Endothelial cell of umbilical vein (primary cell): ENCODE measurements around the gene FZD10. TPM values are rescaled to one million over a fixed set of nuclear protein-coding genes. Genes with fewer than 3 reads are reported as not detected.

Experiments used
- BruUV-seq: library from RNA; stranded (reverse); fragments of 400-500 nt; replicated peaks from 2 replicates; lab custom pipeline; 2021; lab: Mats Ljungman, UMichigan
- CTCF ChIA-PET: fragments of 300-600, 350-600 bp; sonication (Branson Sonifier 250); formaldehyde crosslinking; loops from one replicate; lab custom pipeline; 2021; ENCODE audit warnings: antibody characterized with exemption, inconsistent platforms; lab: Charles Lee
- POLR2A ChIA-PET: fragments of 300-600, 350-600 bp; sonication (Branson Sonifier 250); formaldehyde crosslinking; loops from one replicate; lab custom pipeline; 2021; ENCODE audit warnings: antibody characterized with exemption, inconsistent platforms; lab: Charles Lee
- DNase-seq: peaks from one replicate; pipeline ENCODE4 v3.0.0-alpha.2; 2011; ENCODE audit warnings: low read depth, low spot score
- FAIRE-seq: peaks from 2 replicates; lab custom pipeline; 2011; peaks lifted over from hg19 to GRCh38; lab: Jason Lieb, UNC
- H2AFZ ChIP-seq: 2 replicates; pipeline ENCODE4 v1.6.0; 2012; ENCODE audit warnings: low read depth, low read length, control low read depth, inconsistent platforms
- H3K27ac ChIP-seq: 2 replicates; pipeline ENCODE4 v1.5.1; 2011; ENCODE audit warnings: low read depth, mild to moderate bottlenecking, control low read depth, low read length, moderate library complexity; ENCODE audit not compliant: insufficient read depth
- H3K27me3 ChIP-seq, 2 experiments: 2 replicates each; pipeline versions ENCODE4 v1.6.0 to v1.6.1; 2011; ENCODE audit warnings: low read length in 2 of 2, mixed read lengths in 1 of 2; ENCODE audit not compliant: control insufficient read depth in 2 of 2, insufficient read depth in 2 of 2
- H3K36me3 ChIP-seq, 2 experiments: 2 replicates in 1 of 2; 3 replicates in 1 of 2; pipeline ENCODE4 v1.5.1; 2011; ENCODE audit warnings: low read length in 2 of 2, mild to moderate bottlenecking in 1 of 2, moderate library complexity in 1 of 2; ENCODE audit not compliant: control insufficient read depth in 2 of 2, insufficient read depth in 2 of 2; ENCODE audit errors: extremely low read depth in 1 of 2
- H3K4me1 ChIP-seq: 3 replicates; pipeline ENCODE4 v1.5.1; 2011; ENCODE audit warnings: mild to moderate bottlenecking, low read length; ENCODE audit not compliant: control insufficient read depth, insufficient read depth; ENCODE audit errors: extremely low read depth
- H3K4me2 ChIP-seq: 2 replicates; pipeline ENCODE4 v1.6.1; 2011; ENCODE audit warnings: low read length, control low read depth, mixed read lengths; ENCODE audit not compliant: insufficient read depth
- H3K4me3 ChIP-seq, 3 experiments: fragments of 200-600 bp in 1 of 3; sonication (generic), shearing (Covaris generic) in 1 of 3; replicated peaks in 1 of 3; 2 replicates each; pipeline ENCODE4 v1.5.1; 2011 to 2016; ENCODE audit warnings: control low read depth in 3 of 3, low read length in 3 of 3, mild to moderate bottlenecking in 2 of 3, inconsistent platforms in 1 of 3, low read depth in 1 of 3, moderate library complexity in 1 of 3; ENCODE audit not compliant: insufficient read depth in 1 of 3
- H3K79me2 ChIP-seq: 2 replicates; pipeline ENCODE4 v1.6.0; 2012; ENCODE audit warnings: low read length, inconsistent platforms; ENCODE audit not compliant: control insufficient read depth, insufficient read depth
- H3K9ac ChIP-seq: replicated peaks from 2 replicates; pipeline ENCODE3; 2011; ENCODE audit warnings: low read length, control low read depth; ENCODE audit not compliant: insufficient read depth; ENCODE audit errors: extremely low read depth
- H3K9me1 ChIP-seq: replicated peaks from 3 replicates; pipeline ENCODE4 v1.6.0; 2011; ENCODE audit warnings: mild to moderate bottlenecking, low read length; ENCODE audit not compliant: control insufficient read depth, insufficient read depth; ENCODE audit errors: extremely low read depth
- H3K9me3 ChIP-seq: replicated peaks from 2 replicates; pipeline ENCODE4 v1.5.1; 2012; ENCODE audit warnings: low read length, inconsistent platforms; ENCODE audit not compliant: control insufficient read depth, insufficient read depth
- H4K20me1 ChIP-seq: replicated peaks from 2 replicates; pipeline ENCODE3; 2011; ENCODE audit warnings: mild to moderate bottlenecking, low read length; ENCODE audit not compliant: control insufficient read depth, insufficient read depth; ENCODE audit errors: extremely low read depth
- EZH2 ChIP-seq: IDR thresholded peaks from 2 replicates; pipeline ENCODE4 v1.6.1; 2012; ENCODE audit warnings: borderline replicate concordance, low read depth, mild to moderate bottlenecking, moderate library complexity, low read length, inconsistent platforms; ENCODE audit not compliant: severe bottlenecking
- FOS ChIP-seq: IDR thresholded peaks from 2 replicates; pipeline ENCODE4 v1.6.1; 2011; ENCODE audit warnings: mild to moderate bottlenecking, low read length, moderate library complexity, borderline replicate concordance; ENCODE audit not compliant: insufficient read depth
- GATA2 ChIP-seq: IDR thresholded peaks from 2 replicates; pipeline ENCODE4 v1.7.0; 2011; ENCODE audit warnings: low read depth, mild to moderate bottlenecking, moderate library complexity, mixed read lengths, low read length; ENCODE audit not compliant: insufficient read length, insufficient read depth
- JUN ChIP-seq: IDR thresholded peaks from 2 replicates; pipeline ENCODE4 v1.6.1; 2011; ENCODE audit warnings: borderline replicate concordance, low read depth; ENCODE audit not compliant: insufficient read length, insufficient read depth
- MAX ChIP-seq: IDR thresholded peaks from 2 replicates; pipeline ENCODE4 v1.6.1; 2011; ENCODE audit not compliant: insufficient read depth, insufficient read length
- MYC ChIP-seq: IDR thresholded peaks from one replicate; pipeline ENCODE4 v1.6.1; 2011; ENCODE audit warnings: mild to moderate bottlenecking, low read depth, low read length
- POLR2A ChIP-seq: IDR thresholded peaks from 2 replicates; pipeline ENCODE4 v1.6.1; 2012; ENCODE audit warnings: low read depth, mild to moderate bottlenecking, control low read depth, low read length
- POLR2AphosphoS5 ChIP-seq: IDR thresholded peaks from 2 replicates; pipeline ENCODE4 v1.6.1; 2012; ENCODE audit warnings: low read depth, mild to moderate bottlenecking, control low read depth, low read length, moderate library complexity; ENCODE audit not compliant: insufficient read depth
- dilution Hi-C: fragments of 300-500 bp; cut with MboI; formaldehyde crosslinking; loops from one replicate; pipeline ENCODE4 v1.15.0; 2019; ENCODE audit warnings: low sequenced_read_pairs; ENCODE audit not compliant: extremely low pct_ligation_motif_present
- intact Hi-C: fragments of 100-400 bp; cut with micrococcal nuclease; formaldehyde crosslinking; loops from one replicate; pipeline ENCODE4 v1.10.0; 2022
- polyA plus RNA-seq, 4 experiments: library from polyadenylated mRNA; depleted of rRNA in 3 of 4; stranded (reverse) in 3 of 4; unstranded in 1 of 4; fragments of >200 nt; gene quantifications; 2 replicates each; pipeline versions ENCODE4 v1.2.1 to v1.2.3, GENCODE V29; 2011 to 2012; ENCODE audit warnings: missing spikeins in 1 of 4
- total RNA-seq: library from RNA; stranded (reverse); gene quantifications from 2 replicates; pipeline ENCODE4 v1.2.3, GENCODE V29; 2021
- TF ChIP-seq, protein P1 (sequence below), 2 donors: IDR thresholded peaks; 1 replicate in 1 of 2; 2 replicates in 1 of 2; pipeline ENCODE4 v1.5.1; 2011; ENCODE audit warnings: low read length in 2 of 2, mild to moderate bottlenecking in 2 of 2, moderate library complexity in 2 of 2, control low read depth in 1 of 2, inconsistent platforms in 1 of 2, low read depth in 1 of 2; ENCODE audit not compliant: insufficient read depth in 1 of 2; ENCODE audit errors: extremely low read depth in 1 of 2

Gene FZD10
- total and polyA plus RNA-seq, 2 donors (not counting 3 experiments of a cell fraction or from before 2014, with no cell fraction given) = not detected

DNA sequence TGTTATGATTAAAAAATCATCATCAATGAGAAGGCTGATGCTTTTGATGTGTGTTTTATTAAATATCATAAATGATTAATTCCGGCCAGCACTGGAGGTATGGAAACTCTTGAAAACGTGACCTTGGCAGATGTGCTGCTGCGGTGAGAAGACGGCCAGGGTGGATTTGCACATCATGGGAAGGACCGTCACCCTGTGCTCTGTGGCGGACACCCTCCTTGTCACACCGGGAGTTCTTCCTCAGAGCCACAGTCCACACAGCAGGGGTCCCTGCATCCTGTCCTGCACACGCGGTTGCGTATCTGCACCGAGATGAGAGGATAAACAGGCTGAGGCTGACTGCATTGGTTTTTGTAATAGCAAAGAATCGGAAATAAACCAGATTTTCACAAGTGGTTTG is 33.5 kb downstream of the FZD10 start:
- CTCF ChIA-PET = no interaction called here
- no peaks in the 10 kb centered on the region for H3K27me3 ChIP-seq
- dilution Hi-C loops (no loop called here), intact Hi-C loops (no loop called here)
- no TSS peak for BruUV-seq
- POLR2A ChIA-PET = no interaction called here
- H3K27ac ChIP-seq = no peak overlapping the region
- H3K79me2 ChIP-seq = no peaks in the 10 kb centered on the region
- H3K4me1 ChIP-seq = no peaks in the 10 kb centered on the region
- H3K36me3 ChIP-seq = no peaks in the 10 kb centered on the region
- no peak overlapping the region for H2AFZ ChIP-seq
- no peaks in the 10 kb centered on the region for H3K9me1 ChIP-seq
- H4K20me1 ChIP-seq = no peaks in the 10 kb centered on the region
- H3K9ac ChIP-seq = no peak overlapping the region
- H3K9me3 ChIP-seq = peaks cover 5% of the 10 kb centered on the region
- no peak for FAIRE-seq
- no peak for DNase-seq
- H3K4me2 ChIP-seq = no peak overlapping the region
- TF ChIP-seq EZH2 = no peak
- TF ChIP-seq MYC = no peak
- no peak for TF ChIP-seq POLR2A
- TF ChIP-seq JUN = no peak
- TF ChIP-seq, protein P1, sequence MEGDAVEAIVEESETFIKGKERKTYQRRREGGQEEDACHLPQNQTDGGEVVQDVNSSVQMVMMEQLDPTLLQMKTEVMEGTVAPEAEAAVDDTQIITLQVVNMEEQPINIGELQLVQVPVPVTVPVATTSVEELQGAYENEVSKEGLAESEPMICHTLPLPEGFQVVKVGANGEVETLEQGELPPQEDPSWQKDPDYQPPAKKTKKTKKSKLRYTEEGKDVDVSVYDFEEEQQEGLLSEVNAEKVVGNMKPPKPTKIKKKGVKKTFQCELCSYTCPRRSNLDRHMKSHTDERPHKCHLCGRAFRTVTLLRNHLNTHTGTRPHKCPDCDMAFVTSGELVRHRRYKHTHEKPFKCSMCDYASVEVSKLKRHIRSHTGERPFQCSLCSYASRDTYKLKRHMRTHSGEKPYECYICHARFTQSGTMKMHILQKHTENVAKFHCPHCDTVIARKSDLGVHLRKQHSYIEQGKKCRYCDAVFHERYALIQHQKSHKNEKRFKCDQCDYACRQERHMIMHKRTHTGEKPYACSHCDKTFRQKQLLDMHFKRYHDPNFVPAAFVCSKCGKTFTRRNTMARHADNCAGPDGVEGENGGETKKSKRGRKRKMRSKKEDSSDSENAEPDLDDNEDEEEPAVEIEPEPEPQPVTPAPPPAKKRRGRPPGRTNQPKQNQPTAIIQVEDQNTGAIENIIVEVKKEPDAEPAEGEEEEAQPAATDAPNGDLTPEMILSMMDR (IDR thresholded peaks at IDR 0.05; ENCODE audit: extremely low read depth in 1 of 2, insufficient read depth in 1 of 2, low read depth in 1 of 2, low read length in 2 of 2) = no peak
- no peak for TF ChIP-seq GATA2
- no peak for TF ChIP-seq POLR2AphosphoS5
- no peak for TF ChIP-seq FOS
- no peak for TF ChIP-seq MAX
- no peak overlapping the region for H3K4me3 ChIP-seq
